ENCODE measurements around the gene AIG1.
"Not testable (repeated sequence)": the region's sequence is repeated elsewhere in the genome, so short reads cannot be mapped to it uniquely, and the experiment has no call there.

Gene AIG1

GRCh38 chr6:143135325-143135724 is 74.6 kb downstream of the AIG1 start:
- no peak for DNase-seq

- DNase-seq: no peak
Measured at GRCh38 chr6:143135797-143136561, 75.3 kb downstream of the AIG1 start.

GRCh38 chr6:143136647-143137046 is 76.0 kb downstream of the AIG1 start:
- no peak for DNase-seq

- DNase-seq: no peak
Measured at GRCh38 chr6:143139239-143139784, 78.6 kb downstream of the AIG1 start.

GRCh38 chr6:143139884-143140283 is 79.2 kb downstream of the AIG1 start:
- not testable (repeated sequence) for DNase-seq

- DNase-seq: no peak
Measured at GRCh38 chr6:143140767-143141166, 80.1 kb downstream of the AIG1 start.

- DNase-seq: no peak
Measured at GRCh38 chr6:143141442-143141841, 80.8 kb downstream of the AIG1 start.

GRCh38 chr6:143146186-143146851 is 85.6 kb downstream of the AIG1 start:
- no peak for DNase-seq

GRCh38 chr6:143149771-143150170 is 89.1 kb downstream of the AIG1 start:
- no peak for DNase-seq

- DNase-seq: no peak
Measured at GRCh38 chr6:143150281-143150680, 89.6 kb downstream of the AIG1 start.

GRCh38 chr6:143151381-143151780 is 90.7 kb downstream of the AIG1 start:
- no peak for DNase-seq

GRCh38 chr6:143155681-143156080 is 95.0 kb downstream of the AIG1 start:
- DNase-seq: no peak

- DNase-seq: no peak
Measured at GRCh38 chr6:143157131-143157530, 96.4 kb downstream of the AIG1 start.

GRCh38 chr6:143158113-143158581 is 97.5 kb downstream of the AIG1 start:
- no peak for DNase-seq

- DNase-seq: no peak
Measured at GRCh38 chr6:143159001-143159400, 98.3 kb downstream of the AIG1 start.

- no peak for DNase-seq
Measured at GRCh38 chr6:143160015-143160414, 99.3 kb downstream of the AIG1 start.

GRCh38 chr6:143160439-143161220 is 99.9 kb downstream of the AIG1 start:
- DNase-seq: no peak

- no peak for DNase-seq
Measured at GRCh38 chr6:143163621-143164020, 102.9 kb downstream of the AIG1 start.

- peak; percentile 14 for DNase-seq
Measured at GRCh38 chr6:143164565-143165105, 103.9 kb downstream of the AIG1 start.

- no peak for DNase-seq
Measured at GRCh38 chr6:143165315-143165855, 104.7 kb downstream of the AIG1 start.

GRCh38 chr6:143166247-143166695 is 105.6 kb downstream of the AIG1 start:
- DNase-seq: no peak

GRCh38 chr6:143167224-143167623 is 106.5 kb downstream of the AIG1 start:
- no peak for DNase-seq

- not testable (repeated sequence) for DNase-seq
Measured at GRCh38 chr6:143168396-143168816, 107.7 kb downstream of the AIG1 start.
